SIG-M5 treated with dmso at 0.1 percent for 504 hours (cell line): Measurements from ENCODE around the gene CPLX1.
"Not testable (repeated sequence)": the region's sequence is repeated elsewhere in the genome, so short reads cannot be mapped to it uniquely, and the experiment has no call there.

Experiments
- DNase-seq: peaks from one replicate; lab custom pipeline; 2025; ENCODE audit not compliant: unreplicated experiment; lab: John Stamatoyannopoulos, UW

CPLX1 gene

DNA sequence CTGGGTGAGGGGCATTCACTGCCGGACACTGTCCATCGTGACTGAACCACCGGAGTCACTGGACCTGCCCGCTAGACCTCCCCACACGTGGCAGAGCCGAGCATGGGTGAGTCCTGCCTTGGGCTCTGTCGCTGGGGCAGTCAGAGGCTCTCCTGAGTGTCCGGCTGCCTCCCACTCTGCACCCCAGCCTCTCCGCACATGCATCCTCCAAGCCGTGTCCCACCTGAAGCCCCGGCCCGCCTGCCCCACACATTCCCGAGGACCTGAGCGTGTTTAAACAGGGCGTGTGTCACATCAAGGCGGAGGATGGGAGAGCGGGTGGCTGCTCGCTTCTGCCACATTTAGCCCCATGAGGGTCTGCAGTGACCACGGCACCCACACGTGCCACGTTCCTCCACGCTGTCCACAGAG lies 4.7 kb downstream of the CPLX1 start:
- DNase-seq, result no peak

DNA sequence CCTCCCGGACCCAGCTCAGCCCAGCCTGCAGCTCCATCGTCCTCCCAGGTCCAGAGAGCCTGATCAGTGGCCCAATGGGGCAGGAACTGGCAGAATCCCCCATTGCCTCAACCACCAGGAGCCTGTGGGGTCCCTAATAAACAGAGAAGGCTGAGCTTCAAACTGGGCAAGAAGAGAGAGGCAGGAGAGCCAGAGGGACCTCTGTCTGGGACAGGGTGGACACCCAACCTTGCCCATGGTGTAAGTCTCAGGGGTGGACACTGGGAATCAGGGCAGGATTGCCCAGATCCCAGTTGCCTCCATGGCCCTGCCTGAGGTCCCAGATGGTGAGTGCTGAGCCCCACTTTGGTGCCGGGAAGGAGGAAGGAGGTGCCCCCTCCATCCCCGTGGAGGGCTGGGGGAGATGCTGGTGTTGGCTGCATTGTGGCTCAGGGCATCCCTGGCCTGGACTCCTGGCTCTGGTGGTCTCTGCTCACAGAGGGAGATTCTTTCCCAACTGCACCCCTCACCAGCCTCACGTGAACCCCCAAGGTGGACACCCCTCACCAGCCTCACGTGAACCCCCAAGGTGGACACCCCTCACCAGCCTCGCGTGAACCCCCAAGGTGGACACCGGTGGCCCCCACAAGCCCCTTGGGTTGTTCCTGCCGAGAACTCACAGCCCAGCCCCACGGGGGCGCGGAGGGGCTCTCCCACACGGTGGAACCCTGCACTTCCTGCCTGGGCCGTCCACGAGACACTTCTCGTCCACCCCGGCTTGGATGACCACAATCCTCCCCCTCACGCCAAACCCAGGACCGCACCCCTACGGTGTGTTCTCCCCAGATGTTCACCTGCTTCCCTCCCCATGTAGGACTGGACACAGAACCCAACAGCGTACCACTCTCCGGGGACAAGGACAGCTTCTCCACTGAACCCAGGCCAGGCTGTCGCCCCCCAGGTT lies 5.4 kb downstream of the CPLX1 start:
- DNase-seq, result no peak

DNA sequence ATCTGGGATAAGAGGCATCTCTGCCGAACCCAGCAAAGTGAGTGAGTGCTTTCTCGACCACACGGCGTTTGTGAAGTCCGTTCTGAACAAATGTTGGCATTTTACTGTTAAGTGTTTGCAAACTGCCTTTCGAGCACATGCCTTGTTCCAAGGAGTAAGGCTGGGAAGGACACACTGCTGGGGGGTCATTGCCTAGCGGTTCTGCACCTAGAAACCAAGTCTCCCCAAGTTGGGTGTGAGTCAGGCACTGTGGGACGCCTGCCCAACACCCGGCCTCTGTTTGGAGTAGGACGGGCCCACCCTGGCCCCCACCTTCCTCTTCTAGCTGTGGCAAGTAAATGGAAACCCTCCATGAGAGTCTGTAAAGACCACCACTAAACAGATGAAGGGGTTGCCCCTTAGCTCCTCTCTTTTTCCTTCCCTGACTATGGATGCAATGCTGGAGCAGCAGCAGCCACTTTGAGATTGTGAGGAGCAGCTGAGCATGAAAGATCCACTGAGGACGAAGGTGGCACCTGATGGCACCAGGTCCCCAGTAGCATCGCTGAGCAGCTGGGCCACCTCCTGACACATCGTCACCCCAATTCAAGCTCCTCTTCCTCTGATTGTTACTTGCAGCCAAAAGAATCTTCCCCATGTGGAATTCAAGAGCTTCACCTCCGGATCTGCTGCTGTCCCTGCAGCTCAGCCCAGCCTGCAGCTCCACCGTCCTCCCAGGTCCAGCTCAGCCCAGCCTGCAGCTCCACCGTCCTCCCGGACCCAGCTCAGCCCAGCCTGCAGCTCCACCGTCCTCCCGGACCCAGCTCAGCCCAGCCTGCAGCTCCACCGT lies 6.3 kb downstream of the CPLX1 start:
- no peak for DNase-seq

DNA sequence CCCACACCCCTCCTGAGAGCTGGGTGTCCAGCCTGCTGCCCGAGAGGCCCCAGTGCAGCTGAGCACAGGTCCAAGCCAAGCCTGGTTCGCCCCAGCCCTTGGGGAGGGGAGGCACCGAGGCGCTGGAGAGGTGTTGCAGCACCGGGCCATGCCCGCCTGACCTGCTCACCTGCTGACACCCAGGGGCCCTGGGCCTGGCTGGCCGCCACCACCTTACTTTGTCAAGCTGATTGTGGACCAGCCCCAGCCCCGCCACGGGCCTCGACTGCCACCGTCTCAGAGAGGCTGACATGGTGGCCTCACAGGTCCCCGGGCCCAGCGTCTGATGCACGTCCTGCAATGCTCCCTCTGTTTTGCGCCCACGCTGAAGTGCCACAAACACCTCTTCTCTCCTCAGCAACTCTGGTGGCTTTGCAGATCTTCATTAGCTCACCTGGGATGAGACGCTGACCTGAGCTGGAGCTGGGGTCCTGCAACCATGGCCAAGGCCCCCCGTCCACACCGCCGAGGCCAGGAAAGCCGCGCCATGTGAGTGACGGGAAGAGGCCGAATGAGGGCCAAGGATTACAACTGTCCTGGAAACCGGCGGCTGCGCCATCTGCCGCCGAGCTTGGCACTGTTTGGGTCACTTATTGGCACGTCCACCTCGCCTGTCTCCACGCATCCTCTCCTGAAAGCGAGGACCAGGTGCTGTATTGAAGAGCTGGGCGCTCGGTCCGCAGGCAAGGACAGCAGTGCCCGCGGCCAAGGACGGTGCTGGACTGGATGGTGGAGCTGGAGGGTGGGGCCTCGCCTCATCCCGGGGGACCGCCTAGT lies 7.6 kb downstream of the CPLX1 start:
- no peak for DNase-seq

DNA sequence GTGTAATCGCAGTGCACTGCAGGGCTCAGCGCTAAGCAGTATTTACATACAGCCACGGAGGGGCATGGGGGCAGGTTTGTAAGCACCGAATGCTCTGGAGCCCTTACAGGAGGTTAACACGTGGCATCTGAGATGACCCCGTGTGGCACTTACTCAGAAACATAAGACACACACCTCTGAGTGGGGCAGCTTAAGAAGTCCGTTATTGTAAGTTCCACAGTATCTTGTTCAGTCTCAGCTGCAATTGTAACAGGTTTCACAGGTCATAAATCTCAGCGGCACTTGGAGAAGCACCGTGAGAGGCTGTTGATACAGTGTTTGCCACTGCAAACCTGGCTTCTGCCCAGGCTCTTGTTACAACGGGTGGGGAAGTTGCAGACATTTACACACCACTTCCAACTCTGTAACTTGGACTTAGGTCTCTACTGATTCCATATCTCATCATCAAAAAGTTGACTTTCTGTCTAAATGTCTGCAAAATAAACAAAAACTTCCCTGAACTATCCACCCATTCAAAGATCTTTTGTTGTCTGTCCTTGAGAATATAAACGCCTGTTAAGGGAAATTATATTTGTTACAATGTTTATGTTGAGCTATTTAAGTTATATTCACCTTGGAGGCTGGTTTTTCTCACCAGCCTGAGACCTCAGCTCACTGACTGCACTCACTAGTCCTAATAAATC lies 10.3 kb downstream of the CPLX1 start:
- no peak for DNase-seq

DNA sequence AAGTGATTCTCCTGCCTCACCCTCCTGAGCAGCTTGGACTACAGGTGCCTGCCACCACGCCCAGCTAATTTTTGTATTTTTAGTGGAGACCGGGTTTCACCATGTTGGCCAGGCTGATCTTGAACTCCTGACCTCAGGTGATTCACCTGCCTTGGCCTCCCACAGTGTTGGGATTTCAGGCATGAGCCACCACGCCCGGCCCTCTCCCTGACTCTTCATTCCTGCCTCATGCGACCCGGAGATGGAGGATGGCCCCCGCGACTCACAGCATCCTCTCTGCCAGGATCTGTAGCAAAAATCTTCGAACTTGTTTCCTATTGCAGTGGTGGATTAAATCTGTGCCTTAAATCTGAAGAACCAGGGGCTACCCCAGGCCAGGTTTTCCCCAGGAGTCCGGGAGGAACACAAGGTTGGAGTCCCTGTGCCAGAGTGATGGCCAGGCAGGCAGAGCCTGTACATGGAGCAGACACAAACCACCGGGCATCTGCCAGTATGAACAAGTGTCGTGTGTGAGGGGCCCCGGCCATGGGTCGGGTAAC lies 11.5 kb downstream of the CPLX1 start:
- no peak for DNase-seq

DNA sequence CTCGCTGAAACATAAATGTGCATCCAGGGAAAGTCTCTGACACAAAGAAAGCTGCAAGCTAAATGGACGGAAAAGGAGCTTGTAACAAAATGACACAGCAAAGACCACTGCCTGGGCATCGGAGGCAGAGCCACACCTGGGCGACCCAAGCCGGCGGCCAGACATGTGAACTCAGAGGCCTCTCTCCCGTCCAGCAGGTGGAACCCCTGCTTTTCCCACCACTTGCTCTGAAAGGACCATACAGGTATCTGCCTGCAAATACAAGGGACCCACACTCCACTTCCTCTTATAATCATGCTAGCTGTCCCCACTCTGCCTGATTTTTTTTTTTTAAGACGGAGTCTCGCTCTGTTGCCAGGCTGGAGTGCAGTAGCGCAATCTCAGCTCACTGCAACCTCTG lies 12.0 kb downstream of the CPLX1 start:
- DNase-seq, result no peak

DNA sequence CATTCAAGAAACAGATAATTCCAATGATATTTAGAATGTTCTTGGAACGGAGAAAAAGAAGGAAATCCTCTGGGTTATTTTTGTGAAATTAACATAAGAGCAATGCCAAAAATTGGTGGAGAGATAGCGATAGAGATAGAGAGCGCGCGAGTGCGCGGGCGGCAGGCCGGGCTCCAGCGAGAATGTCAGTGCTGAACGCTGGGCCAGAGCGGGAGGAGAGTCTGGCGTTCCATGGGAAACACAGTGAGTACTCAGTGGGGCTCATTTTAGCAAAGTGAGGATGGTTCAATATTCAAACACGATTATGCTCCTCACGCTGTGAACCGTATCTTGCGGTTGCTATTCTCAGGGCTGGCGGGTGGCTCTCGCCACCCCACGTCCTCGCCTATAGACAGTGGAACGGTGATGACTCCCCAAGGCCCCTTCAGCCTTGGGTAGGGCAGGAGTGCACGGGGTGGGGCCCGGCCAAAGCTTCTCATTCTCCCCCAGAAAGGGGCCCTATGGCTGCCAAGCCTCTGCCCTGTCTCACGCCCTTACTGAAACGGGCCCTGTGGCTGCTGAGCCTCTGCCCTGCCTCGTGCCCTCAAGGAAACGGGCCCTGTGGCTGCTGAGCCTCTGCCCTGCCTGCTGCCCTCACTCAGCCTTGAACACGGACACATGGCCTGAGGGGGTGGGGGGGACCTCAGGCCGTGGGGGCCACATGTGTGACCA lies 16.9 kb downstream of the CPLX1 start:
- DNase-seq, result no peak

DNA sequence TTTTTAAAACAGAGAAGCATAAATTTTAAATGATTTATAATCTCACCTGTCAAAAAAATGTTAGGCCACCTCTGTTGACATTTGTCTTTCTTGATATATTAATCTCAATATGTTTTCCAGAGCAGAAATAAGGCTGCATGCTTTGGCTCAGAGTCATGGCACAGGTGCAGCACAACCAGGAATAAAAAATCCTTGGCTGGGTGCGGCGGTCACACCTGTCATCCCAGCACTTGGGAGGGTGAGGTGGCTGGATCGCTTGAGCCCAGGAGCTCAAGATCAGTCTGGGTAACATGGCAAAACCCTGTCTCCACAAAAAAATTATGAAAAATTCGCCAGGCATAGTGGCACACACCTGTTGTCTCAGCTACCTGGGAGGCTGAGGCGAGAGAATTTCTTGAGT lies 18.1 kb downstream of the CPLX1 start:
- no peak for DNase-seq

DNA sequence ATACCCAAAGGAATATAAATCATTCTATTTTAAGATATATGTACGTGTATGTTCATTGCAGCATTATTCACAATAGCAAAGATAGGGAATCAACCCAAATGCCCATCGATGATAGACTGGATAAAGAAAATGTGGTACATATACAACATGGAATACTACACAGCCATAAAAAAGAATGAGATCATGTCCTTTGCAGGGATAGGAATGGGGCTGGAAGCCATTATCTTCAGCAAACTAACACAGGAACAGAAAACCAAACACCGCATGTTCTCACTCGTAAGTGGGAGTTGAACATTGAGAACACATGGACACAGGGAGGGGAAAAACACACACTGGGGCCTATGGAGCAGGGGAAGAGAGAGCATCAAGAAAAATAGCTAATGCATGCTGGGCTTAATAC lies 18.9 kb downstream of the CPLX1 start:
- DNase-seq, result not testable (repeated sequence)

DNA sequence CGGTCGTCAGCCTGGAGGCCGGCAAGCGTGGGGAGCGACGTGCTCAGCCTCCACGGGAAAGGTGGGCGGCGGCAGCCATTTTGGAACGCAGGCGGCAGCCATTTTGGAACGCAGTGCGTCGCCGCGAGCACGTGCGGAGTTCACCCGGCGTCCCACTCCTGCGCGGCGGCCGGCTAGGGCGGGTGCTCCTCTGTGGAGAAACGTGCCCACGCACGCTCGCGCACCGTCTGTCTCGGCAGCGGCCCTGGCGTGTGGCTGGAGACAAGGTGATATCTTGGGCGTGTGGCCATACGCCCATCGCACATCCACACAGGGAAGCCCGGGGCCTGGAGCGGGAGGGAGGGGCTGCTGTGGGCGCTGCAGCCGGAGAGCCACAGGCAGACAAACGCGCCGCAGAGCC lies 21.1 kb downstream of the CPLX1 start:
- DNase-seq, result no peak

DNA sequence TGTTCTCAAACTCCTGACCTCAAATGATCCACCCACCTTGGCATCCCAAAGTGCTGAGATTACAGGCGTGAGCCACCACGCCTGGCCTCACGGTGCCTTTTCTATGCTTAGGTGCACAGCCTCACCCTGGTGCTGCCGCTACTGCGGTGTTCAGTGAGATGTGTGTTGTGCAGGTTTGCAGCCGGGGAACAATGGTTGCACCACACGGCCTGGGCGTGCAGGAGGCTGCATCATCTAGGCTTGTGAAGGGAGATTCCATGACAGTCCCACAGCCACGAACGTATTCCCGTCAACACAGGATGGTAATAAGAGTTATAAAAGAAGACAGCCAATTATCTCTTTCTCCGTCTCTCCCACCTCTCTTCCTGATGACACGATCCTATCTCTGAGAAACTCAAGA lies 22.0 kb downstream of the CPLX1 start:
- no peak for DNase-seq

DNA sequence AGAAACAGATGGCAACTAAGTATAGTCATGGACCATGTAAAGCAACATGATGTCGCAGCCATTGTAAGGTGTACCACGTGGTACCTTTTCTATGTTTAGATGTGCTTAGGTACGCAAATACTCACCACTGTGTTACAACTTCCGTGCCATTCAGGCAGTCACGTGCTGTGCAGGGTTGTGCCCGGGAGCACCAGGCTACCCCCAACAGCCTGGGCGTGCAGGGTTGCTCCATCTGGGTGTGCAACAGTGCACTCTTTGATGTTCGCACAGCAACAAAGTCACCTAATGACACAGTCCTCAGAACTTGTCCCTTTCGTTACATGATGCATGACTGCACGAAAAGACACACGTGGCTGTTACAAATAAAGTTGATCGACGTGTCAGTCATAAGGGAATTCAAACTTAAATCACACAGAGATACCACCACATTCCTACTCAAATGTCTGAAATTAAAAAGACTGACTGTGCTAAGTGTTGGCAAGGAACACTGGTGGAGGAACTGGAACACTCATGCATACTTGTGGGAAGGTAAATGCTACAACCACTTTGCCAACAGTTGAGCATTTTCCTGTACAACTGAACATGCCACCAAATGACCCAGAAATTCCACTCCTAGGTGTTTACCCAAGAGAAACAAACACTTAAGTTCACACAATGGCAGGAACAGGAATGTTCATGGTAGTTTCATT lies 24.3 kb downstream of the CPLX1 start:
- no peak for DNase-seq

DNA sequence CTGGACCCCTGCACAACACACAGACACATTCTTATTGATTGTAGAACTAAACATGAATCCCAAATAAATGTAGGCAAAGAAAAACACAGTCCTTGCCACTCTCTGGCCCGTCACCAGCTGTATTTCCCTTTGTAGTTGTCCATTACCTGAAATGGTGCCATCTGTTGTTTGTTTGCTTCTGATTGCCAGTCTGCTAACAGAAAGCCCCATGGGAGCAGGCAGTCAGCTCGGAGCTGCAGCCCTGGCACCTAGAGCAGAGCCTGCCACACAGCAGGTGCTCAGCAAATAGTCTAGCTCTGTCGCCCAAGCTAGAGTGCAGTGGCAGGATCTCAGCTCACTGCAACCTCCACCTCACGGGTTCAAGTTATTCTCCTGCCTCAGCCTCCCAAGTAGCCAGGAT lies 28.9 kb downstream of the CPLX1 start:
- no peak for DNase-seq

DNA sequence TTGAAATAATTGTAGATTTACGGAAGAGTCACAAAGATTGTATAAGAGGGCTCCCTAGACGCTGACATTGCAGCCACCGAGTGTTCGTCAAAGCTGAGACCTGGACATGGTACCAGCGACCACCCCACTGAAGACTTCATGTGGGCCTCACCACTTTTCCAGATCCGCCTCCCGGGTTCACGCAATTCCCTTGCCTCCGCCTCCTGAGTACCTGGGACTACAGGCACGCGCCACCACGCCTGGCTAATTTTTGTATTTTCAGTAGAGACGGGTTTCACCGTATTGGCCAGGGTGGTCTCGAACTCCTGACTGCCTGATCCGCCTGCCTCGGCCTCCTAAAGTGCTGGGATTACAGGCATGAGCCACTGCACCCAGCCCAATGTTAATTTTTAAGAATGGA lies 29.7 kb downstream of the CPLX1 start:
- no peak for DNase-seq

DNA sequence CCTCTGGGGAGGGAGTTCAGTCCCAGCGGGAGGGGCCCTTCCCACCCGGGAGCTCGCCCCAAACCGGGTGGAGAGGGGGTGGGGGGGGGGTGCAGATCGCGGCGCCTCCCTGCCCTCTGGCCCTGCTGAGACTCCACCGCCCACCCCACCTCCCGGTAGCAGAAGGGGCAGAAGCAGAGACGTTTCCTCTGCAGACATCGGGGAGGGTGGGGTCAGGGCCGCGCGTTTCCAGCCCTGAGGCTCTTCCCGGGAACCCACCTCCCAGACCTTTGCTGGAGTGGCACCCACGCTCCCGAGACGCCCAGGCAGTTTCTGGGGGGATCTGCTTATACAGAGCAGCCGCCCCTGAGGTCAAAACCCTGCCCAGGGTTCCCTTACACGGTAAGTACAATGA lies 30.2 kb downstream of the CPLX1 start:
- DNase-seq, result no peak

DNA sequence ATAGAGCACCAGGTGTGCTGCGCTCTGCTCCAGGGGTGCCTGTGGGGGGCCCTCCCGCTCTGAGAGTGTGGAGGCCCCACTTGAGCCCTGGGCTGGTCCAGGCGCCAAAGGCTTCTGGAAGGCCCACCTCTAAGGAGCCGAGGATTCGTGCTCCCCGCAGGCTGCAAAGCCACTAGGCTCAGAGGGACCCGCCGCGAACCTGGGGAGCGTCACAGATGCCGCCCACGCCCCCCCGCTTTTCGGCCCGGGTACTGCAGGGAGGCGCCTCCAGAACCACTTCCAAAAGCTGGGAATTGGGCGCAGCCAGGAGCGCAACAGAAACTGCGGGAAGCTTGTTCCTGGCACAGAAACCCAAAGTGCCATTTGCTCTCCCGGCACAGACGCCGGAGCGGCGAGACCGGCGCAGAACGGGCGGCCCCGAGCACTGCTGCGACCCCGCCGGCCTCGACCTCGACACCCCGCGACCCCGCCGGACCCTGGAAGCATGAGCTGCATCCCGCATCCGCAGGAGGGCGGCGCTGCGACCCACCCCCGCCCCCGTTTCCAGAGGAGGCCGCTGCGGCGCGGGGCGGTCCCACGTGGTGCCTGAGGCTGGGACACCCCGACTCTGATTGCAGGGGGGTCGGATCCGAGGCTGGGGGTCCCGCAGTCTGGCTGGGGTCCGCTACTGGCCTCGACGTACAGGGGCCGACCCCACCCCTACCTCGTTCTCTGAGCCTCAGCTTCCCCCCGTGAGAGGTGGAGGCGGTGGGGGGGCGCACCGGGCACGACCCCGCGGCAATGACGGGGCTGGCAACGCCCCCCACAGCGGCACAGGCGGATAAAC lies 30.8 kb downstream of the CPLX1 start:
- DNase-seq, result no peak

DNA sequence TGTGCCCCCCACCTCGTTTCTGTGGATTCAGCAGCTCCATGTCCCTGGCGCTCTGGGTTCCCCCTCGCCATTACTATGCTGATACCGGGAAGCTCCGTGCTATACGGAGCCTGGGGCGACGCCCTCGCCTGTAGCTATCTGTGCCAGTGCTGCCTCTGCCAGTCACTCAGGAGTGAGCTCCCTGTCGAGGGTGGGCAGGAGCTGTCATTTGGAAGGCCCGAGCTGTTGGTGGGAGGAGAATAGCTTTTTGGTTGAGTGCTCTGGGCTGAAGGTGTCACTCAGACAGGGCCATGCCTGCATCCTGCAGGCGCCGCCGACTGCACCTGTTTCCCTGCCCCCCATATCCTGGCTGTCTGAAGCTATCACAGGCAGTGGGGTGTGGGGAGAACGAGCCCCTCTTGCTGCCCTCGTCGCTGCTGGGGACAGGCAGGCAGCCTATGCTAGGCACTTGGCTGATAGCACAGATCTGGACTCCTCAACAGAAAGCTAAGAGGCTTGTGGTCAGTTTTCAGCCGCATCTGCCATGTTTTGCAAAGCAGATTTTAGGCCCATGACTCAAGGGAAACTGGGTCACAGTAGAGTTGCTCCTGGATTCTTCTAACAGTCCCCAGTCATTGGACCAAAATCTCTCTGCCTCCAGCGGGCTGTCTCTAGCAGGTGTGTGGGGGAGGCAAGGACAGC lies 31.8 kb downstream of the CPLX1 start:
- DNase-seq, result no peak
